A673 (cell line): ENCODE measurements around the gene RIPOR2. TPM values are rescaled to one million over a fixed set of nuclear protein-coding genes. Genes with fewer than 3 reads are reported as not detected.

Experiments
- BruUV-seq: library from RNA; stranded (reverse); fragments of 400-500 nt; replicated peaks from 2 replicates; lab custom pipeline; 2021; lab: Mats Ljungman, UMichigan
- CTCF ChIA-PET: fragments of 300-600 bp; sonication (Branson Sonifier 250); formaldehyde crosslinking; loops from one replicate; lab custom pipeline; 2022; ENCODE audit warnings: antibody characterized with exemption; lab: Charles Lee
- POLR2A ChIA-PET: fragments of 300-600 bp; sonication (Branson Sonifier 250); formaldehyde crosslinking; loops from one replicate; lab custom pipeline; 2022; ENCODE audit warnings: antibody characterized with exemption; ENCODE audit not compliant: low non-redundant PET; lab: Charles Lee
- DNase-seq: peaks from one replicate; pipeline ENCODE4 v3.0.0-alpha.2; 2015; ENCODE audit warnings: low spot score
- H3K27ac ChIP-seq: fragments of 200-600 bp; sonication (generic); 2 replicates; pipeline ENCODE4 v1.5.1; 2016; ENCODE audit warnings: mixed run types, low read depth, mild to moderate bottlenecking, mixed read lengths, antibody characterized with exemption, low read length; ENCODE audit not compliant: poor library complexity, severe bottlenecking
- H3K27me3 ChIP-seq: fragments of 200-600 bp; sonication (generic); replicated peaks from 2 replicates; pipeline ENCODE4 v1.6.1; 2017; ENCODE audit warnings: mixed run types, low read depth, mild to moderate bottlenecking, mixed read lengths, antibody characterized with exemption, low read length; ENCODE audit not compliant: insufficient read depth, poor library complexity
- H3K36me3 ChIP-seq: fragments of 200-600 bp; sonication (generic); 2 replicates; pipeline ENCODE4 v1.6.1; 2016; ENCODE audit warnings: mixed run types, mild to moderate bottlenecking, mixed read lengths, antibody characterized with exemption, low read length; ENCODE audit not compliant: insufficient read depth, poor library complexity, severe bottlenecking
- H3K4me1 ChIP-seq: fragments of 200-600 bp; sonication (generic); 2 replicates; pipeline ENCODE4 v1.6.1; 2017; ENCODE audit warnings: mixed run types, mild to moderate bottlenecking, mixed read lengths, antibody characterized with exemption, low read length; ENCODE audit not compliant: insufficient read depth, poor library complexity, severe bottlenecking
- H3K4me3 ChIP-seq: fragments of 200-600 bp; sonication (generic); 2 replicates; pipeline ENCODE4 v1.5.1; 2016; ENCODE audit warnings: low read depth, mixed run types, mild to moderate bottlenecking, mixed read lengths, low read length; ENCODE audit not compliant: poor library complexity, severe bottlenecking
- H3K9me3 ChIP-seq: fragments of 200-600 bp; sonication (generic); 2 replicates; pipeline ENCODE4 v1.6.1; 2016; ENCODE audit warnings: mixed run types, low read depth, mild to moderate bottlenecking, mixed read lengths, antibody characterized with exemption, low read length; ENCODE audit not compliant: poor library complexity, severe bottlenecking
- EZH2 ChIP-seq: fragments of 200-600 bp; sonication (generic); IDR thresholded peaks from 2 replicates; pipeline ENCODE4 v1.6.1; 2017; ENCODE audit warnings: borderline replicate concordance, low read depth, mild to moderate bottlenecking, mixed read lengths, antibody characterized with exemption, low read length; ENCODE audit not compliant: poor library complexity, severe bottlenecking
- intact Hi-C: fragments of 100-400 bp; cut with micrococcal nuclease; formaldehyde crosslinking; loops from one replicate; pipeline ENCODE4 v1.10.0; 2022; ENCODE audit not compliant: unreplicated experiment
- total RNA-seq: library from RNA; stranded (reverse); gene quantifications from 2 replicates; pipeline ENCODE4 v1.2.3, GENCODE V29; 2021
- TF ChIP-seq, protein P1 (sequence below): fragments of 300-800, 200-600 bp; sonication (generic); conservative IDR thresholded peaks from 2 replicates; pipeline ENCODE4 v1.5.1; 2017; ENCODE audit warnings: low read depth, mild to moderate bottlenecking, antibody characterized with exemption, low read length, moderate library complexity, mixed read lengths

RIPOR2 gene
- total RNA-seq, 1 experiment from 2014 or later: 0.17 TPM

DNA sequence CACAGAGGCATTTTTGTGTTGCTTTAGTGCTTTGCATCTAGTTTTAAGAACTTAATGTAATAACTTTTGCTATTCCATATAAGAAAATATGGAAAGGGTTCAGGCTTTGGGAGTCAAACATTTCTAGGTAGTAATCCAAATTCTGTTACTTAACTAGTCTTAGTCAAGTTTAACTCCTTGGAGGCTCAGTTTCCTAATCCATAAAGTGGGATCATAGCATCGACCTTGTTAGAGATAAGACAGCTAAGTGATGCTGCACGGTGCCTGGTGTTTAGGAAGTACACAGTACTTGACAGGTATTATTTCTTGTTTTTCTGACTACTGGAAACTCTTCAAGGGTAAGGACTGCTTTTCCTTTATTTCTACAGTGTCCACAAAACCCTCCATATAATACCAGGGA, 112.6 kb downstream of the RIPOR2 start:
- no peak for DNase-seq
- Histone ChIP-seq H3K36me3 (no peaks in the 10 kb centered on the region), H3K4me1 (no peaks in the 10 kb centered on the region), H3K27ac (no peak overlapping the region), H3K4me3 (no peak overlapping the region), H3K9me3 (no peaks in the 10 kb centered on the region), H3K27me3 (no peaks in the 10 kb centered on the region)
- ChIA-PET POLR2A (no interaction called here), CTCF (no interaction called here)
- intact Hi-C loops: no loop called here
- TF ChIP-seq, protein P1, sequence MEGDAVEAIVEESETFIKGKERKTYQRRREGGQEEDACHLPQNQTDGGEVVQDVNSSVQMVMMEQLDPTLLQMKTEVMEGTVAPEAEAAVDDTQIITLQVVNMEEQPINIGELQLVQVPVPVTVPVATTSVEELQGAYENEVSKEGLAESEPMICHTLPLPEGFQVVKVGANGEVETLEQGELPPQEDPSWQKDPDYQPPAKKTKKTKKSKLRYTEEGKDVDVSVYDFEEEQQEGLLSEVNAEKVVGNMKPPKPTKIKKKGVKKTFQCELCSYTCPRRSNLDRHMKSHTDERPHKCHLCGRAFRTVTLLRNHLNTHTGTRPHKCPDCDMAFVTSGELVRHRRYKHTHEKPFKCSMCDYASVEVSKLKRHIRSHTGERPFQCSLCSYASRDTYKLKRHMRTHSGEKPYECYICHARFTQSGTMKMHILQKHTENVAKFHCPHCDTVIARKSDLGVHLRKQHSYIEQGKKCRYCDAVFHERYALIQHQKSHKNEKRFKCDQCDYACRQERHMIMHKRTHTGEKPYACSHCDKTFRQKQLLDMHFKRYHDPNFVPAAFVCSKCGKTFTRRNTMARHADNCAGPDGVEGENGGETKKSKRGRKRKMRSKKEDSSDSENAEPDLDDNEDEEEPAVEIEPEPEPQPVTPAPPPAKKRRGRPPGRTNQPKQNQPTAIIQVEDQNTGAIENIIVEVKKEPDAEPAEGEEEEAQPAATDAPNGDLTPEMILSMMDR: no peak
- no peak for TF ChIP-seq EZH2
- BruUV-seq: no TSS peak

GRCh38 chr6:24822696-24823095, 113.1 kb downstream of the RIPOR2 start:
- TF ChIP-seq EZH2: no peak
- TF ChIP-seq, protein P1: no peak
- H3K27me3 ChIP-seq: no peaks in the 10 kb centered on the region
- H3K36me3 ChIP-seq: no peaks in the 10 kb centered on the region
- no peak overlapping the region for H3K4me3 ChIP-seq
- ChIA-PET POLR2A (no interaction called here), CTCF (no interaction called here)
- intact Hi-C loops: no loop called here
- DNase-seq: no peak
- no peaks in the 10 kb centered on the region for H3K9me3 ChIP-seq
- H3K27ac ChIP-seq: no peak overlapping the region
- no peaks in the 10 kb centered on the region for H3K4me1 ChIP-seq
- BruUV-seq: no TSS peak

DNA sequence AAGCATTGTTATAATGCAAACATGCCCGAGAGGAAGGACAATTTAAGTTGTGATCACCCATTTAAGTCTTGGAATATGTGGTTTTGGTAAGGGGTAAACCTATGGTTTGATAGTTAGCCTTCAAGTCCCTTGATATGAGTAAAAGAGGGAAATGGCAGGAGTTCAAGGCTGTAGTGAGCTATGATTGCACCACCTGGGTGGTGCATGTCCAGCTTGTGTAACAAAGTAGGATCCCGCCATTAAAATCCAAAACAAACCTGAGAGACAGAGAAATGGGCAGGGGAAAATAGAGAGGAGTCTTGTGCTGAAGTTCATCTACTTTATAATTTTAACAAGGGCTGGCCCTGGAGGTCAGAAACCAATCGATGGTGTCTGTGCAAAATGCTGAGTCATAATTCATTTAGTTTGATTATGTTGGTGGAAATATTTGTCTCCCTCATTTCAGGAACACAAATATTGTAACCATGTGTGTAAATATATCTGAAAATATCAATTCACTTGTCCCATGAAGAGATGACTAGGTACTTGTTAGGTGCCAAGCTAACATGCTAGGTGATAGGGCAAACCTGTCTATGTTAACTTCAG, 113.8 kb downstream of the RIPOR2 start:
- no peaks in the 10 kb centered on the region for H3K36me3 ChIP-seq
- DNase-seq: no peak
- TF ChIP-seq, protein P1: no peak
- TF ChIP-seq EZH2: no peak
- no peaks in the 10 kb centered on the region for H3K9me3 ChIP-seq
- H3K27ac ChIP-seq: no peak overlapping the region
- intact Hi-C loops: no loop called here
- H3K4me3 ChIP-seq: no peak overlapping the region
- no TSS peak for BruUV-seq
- no peaks in the 10 kb centered on the region for H3K4me1 ChIP-seq
- POLR2A ChIA-PET: no interaction called here
- no peaks in the 10 kb centered on the region for H3K27me3 ChIP-seq
- CTCF ChIA-PET: no interaction called here
